ENCODE measurements around the gene UGGT1.

Gene UGGT1

DNA sequence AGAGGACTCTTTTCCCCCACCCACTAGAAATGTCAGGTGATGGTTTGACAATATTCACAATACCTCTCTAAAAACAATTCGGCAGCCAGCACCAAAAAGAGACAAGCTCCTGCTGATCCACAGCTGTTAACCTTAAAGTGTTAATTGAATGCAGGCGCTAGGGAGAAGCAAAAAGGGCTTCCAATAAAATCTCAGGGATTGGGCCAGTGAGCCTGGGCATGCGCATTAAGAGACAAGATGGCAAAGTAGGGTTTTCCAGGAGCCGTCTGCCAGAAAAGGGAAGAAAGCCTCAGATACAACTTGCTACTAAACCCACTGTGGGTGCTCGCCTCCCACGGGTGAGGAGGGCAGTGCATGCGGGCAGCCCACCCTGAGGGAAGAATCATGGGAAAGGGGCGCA is 128.9 kb downstream of the UGGT1 start:
- no peak for DNase-seq (ENCODE audit: low read depth, low spot score)

DNA sequence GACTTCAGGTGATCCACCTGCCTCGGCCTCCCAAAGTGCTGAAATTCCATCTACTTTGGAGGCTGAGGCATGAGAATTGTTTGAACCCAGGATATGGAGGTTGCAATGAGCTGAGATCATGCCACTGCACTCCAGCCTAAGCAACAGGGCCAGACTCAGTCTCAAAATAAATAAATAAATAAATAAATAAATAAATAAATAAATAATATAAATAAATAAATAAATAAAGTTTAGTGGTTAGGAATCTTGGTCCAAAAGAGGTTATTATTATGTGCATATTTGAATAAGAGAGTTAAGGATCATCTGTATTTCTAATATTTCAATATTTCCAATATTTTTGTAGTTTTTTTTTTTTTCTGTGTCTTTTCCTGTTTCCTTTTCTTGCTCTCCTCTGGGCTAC is 136.9 kb downstream of the UGGT1 start:
- no peak for DNase-seq (ENCODE audit: low read depth, low spot score)

- DNase-seq (ENCODE audit: low read depth, low spot score) = no peak
Measured at GRCh38 chr2:128228894-128229293, 137.9 kb downstream of the UGGT1 start.

DNA sequence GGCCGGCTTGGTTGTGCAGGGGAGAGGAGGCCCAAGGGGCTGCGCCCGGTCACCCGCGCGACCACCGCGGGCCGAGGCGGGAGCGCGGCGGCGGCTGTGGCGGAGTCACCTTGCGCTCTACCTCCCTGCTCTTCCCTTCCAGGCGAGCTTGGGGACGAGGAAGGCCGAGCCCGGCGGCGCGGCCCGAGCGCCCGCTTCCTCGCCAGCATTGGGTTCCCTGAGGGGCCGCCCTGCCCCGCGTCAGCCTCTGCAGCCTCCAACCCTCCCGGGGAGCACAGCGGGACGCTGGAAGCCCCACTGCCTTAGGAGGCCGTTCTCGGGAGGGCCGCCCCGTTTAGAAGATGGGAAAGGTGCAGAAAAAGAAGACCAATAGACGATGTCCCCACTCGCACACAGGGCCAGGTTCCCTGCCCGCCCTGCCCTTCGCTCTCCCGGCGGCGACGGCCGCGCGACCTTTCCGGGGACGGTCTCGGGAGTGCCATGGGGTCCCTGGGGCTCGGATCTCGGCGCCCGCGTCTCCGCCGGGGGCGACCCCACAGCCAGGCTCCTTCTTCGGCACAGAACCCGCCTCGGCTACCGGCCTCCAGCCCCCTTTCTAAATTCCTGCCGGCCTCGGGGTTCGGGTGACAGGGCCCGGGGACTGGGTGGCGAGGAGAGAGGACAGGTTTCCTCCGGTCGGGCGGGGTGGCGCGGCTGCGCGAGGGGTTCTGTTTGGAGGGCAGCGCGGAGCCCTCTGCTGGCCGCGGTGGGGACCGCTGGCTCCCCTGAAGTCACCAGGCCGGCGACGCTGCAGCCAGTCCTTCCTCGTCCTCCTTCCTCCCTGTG is 142.2 kb downstream of the UGGT1 start:
- DNase-seq (ENCODE audit: low read depth, low spot score) = peak; percentile 91

- no peak for DNase-seq (ENCODE audit: low read depth, low spot score)
Measured at GRCh38 chr2:128233790-128234395, 142.9 kb downstream of the UGGT1 start.

GRCh38 chr2:128234613-128235012 is 143.6 kb downstream of the UGGT1 start:
- no peak for DNase-seq (ENCODE audit: low read depth, low spot score)

DNA sequence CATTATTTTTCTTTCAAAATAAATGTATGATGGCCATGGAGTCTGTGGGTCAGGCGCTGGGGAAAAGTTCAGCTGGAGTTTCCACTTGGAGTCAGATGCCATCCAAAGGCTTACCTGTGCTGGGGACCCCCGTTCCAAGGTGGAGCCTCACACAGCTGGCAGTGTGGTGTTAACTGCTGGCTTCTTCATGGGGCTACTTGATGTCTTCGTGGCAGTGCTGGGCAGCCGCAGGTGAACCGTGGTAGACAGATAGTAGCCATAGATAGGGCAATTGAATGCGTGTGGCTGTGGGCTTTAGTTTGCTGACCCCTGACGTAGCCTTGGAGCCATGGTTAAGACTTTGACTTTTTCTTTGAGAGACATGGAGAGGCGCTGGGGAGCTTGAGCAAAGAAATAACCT is 144.6 kb downstream of the UGGT1 start:
- no peak for DNase-seq (ENCODE audit: low read depth, low spot score)

DNA sequence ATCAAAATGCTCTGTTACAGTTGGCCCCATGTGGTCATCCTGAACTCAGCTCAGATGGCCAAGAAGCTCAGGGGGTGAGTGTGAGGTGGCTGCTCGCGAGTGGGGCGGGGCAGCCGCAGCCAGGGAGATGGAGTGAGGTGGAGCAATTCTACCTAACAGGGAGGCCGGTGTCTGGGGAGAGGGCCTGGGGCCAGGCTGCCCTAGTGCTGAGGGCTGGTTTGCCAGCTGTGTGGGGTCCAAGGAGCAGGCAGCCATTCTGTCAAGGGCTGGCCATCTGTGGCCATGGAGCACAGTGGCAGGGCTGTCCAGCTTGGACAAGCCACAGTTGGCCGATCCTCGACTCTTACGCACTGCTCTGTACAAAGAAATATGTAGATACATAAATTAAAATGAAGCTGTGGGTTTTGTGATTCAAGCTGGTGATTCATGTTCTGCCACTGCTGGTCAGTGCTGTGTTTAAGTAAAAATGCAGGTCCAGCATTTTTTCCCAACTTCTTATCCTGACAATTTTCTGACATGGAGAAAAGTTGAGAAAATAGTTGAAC is 145.6 kb downstream of the UGGT1 start:
- no peak for DNase-seq (ENCODE audit: low read depth, low spot score)

- no peak for DNase-seq (ENCODE audit: low read depth, low spot score)
Measured at GRCh38 chr2:128237081-128237534, 146.1 kb downstream of the UGGT1 start.

DNA sequence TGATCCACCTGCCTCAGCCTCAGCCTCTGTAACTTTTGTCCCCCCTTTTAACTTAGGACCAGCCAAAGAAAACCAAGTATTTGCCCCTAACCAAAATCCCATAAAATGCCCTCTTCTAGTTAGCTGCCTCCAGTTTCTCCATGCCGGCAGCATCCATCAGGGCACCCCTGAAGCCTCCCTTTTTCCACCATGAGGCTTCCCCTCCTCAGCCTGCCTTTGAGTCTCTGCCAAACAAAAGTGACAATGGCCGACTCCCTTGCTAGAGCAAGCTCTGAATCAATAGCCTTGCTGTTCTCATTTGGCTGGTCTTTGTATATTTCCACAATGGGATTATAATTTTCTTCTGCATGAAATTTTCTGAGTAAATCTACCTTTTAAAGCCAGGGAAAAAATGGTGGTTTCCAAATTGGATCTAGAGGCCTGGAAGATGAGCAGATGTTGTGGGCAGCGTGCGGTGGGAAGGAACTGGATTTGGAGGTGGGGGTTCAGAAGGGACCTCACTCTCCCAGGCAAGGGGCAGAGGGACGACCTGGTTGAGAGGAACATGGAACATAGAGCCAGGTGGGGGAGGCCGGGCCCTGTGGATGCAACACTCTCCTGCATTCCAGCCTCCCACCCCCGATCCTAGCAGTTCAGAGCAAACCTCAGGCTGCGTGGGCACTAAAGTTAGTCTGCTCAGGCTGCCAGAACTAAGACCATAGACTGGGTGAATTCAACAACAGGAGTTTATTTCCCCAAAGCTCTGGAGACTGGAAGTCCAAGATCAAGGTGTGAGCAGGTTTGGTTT is 147.1 kb downstream of the UGGT1 start:
- no peak for DNase-seq (ENCODE audit: low read depth, low spot score)

GRCh38 chr2:128241896-128242295 is 150.9 kb downstream of the UGGT1 start:
- peak; percentile 30 for DNase-seq (ENCODE audit: low read depth, low spot score)

Measured in ELF-1 (cell line).